ENCODE measurements around the gene CNPY3. TPM values are rescaled to one million over a fixed set of nuclear protein-coding genes. Genes with fewer than 3 reads are reported as not detected.
"Not testable (repeated sequence)": the region's sequence is repeated elsewhere in the genome, so short reads cannot be mapped to it uniquely, and the experiment has no call there.

The CNPY3 gene
- polyA plus RNA-seq, 1 experiment: 39.2 TPM

DNA sequence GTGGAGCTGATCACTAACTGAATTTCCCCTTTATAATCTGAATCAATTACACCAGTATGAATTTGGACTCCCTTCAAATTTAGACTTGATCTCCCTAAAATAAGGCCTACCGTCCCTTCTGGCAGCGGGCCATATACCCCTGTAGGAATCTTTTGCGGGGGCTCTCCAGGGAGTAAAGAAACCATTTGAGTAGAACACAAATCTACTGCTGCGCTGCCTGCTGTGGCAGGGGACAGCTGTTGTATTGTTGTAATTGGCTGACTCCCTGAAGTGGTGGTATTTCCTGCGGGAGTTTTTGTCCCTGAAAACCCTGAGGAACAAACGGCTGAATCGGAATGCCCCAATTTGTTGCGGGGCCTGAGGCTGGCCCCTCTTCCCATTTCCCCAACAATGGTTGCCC, 29.4 kb upstream of the CNPY3 start:
- Histone ChIP-seq H3K9me3 (ENCODE audit: control insufficient read depth, insufficient read depth, low read length) (no peaks in the 10 kb centered on the region), H3K4me3 (ENCODE audit: low read depth, low read length) (no peak overlapping the region), H3K27ac (ENCODE audit: low read depth, low read length) (no peak overlapping the region), H3K27me3 (ENCODE audit: control insufficient read depth, insufficient read depth, low read length) (no peaks in the 10 kb centered on the region)
- POLR2A ChIA-PET: no interaction called here
- CTCF ChIA-PET: interaction anchor here (0.6 to 4.0 kb wide), 7 partner anchors 16 to 240 kb away, joined by 3 to 29 read pairs (median 3); no protein-coding TSS in a partner anchor
- TF ChIP-seq, protein P1, sequence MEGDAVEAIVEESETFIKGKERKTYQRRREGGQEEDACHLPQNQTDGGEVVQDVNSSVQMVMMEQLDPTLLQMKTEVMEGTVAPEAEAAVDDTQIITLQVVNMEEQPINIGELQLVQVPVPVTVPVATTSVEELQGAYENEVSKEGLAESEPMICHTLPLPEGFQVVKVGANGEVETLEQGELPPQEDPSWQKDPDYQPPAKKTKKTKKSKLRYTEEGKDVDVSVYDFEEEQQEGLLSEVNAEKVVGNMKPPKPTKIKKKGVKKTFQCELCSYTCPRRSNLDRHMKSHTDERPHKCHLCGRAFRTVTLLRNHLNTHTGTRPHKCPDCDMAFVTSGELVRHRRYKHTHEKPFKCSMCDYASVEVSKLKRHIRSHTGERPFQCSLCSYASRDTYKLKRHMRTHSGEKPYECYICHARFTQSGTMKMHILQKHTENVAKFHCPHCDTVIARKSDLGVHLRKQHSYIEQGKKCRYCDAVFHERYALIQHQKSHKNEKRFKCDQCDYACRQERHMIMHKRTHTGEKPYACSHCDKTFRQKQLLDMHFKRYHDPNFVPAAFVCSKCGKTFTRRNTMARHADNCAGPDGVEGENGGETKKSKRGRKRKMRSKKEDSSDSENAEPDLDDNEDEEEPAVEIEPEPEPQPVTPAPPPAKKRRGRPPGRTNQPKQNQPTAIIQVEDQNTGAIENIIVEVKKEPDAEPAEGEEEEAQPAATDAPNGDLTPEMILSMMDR (IDR thresholded peaks at IDR 0.05; ENCODE audit: low read depth, low read length): no peak
- DNase-seq (ENCODE audit: low read depth, low spot score): no peak

DNA sequence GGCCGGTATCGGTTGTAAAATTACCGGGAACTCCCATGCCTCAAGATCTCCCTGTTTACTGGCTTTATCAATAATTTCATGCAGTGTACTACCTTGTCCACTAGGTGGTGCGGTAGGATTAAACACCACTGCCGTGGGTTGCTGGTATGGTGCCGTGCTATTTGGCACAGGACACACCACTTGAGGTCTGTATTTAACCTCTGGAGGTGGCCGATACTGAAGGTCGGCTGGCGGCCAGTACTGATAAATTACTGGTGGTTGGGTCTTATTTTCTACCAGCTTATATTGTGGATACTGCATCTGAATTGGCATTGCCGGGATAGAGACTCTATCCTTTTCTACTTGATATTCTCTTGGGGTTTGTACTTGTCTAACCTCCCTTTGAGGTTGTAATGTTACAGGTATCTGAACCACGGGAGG, 27.7 kb upstream of the CNPY3 start:
- H3K27ac ChIP-seq (ENCODE audit: low read depth, low read length): no peak overlapping the region
- H3K9me3 ChIP-seq (ENCODE audit: control insufficient read depth, insufficient read depth, low read length): no peaks in the 10 kb centered on the region
- no peak overlapping the region for H3K4me3 ChIP-seq (ENCODE audit: low read depth, low read length)
- DNase-seq (ENCODE audit: low read depth, low spot score): peak; percentile 62
- TF ChIP-seq, protein P1 (IDR thresholded peaks at IDR 0.05; ENCODE audit: low read depth, low read length): peak; percentile 83
- no peaks in the 10 kb centered on the region for H3K27me3 ChIP-seq (ENCODE audit: control insufficient read depth, insufficient read depth, low read length)
- CTCF ChIA-PET: interaction anchor here (0.6 to 4.0 kb wide), 28 partner anchors 10 to 289 kb away, joined by 3 to 29 read pairs (median 4); partner anchors contain the start of genes CNPY3, KLHDC3, MEA1 and PEX6
- POLR2A ChIA-PET: interaction anchor here (0.5 kb wide), 1 partner anchor 120 kb away, joined by 4 read pairs; the partner anchor contains the start of gene BICRAL

DNA sequence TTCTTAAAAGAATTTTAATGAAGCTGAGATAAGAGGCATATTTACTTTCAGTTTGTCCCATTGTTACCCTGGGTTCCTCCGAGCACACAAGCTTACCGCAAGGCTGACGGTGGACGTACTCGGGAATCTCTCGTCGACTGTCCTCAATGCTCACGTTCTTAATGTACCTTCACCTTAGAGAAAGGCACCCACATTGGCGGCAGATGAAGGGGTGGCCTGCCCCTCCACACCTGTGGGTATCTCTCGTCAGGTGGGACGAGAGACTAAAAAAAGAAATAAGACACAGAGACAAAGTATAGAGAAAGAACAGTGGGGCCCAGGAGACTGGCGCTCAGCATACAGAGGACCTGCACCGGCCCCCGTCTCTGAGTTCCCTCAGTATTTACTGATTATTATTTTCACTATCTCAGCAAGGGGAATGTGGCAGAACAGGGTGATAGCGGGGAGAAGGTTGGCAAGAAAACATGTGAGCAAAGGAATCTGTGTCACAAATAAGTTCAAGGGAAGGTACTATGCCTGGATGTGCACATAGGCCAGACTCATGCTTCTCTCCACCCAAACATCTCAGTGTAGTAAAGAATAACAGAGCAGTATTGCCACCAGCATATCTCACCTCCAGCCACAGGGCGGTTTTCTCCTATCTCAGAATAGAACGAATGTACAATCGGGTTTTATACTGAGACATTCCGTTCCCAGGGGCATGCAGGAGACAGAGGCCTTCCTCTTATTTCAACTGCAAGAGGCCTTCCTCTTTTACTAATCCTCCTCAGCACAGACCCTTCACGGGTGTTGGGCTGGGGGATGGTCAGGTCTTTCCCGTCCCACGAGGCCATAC, 26.6 kb upstream of the CNPY3 start:
- H3K9me3 ChIP-seq (ENCODE audit: control insufficient read depth, insufficient read depth, low read length); POLR2A ChIA-PET; H3K4me3 ChIP-seq (ENCODE audit: low read depth, low read length); DNase-seq (ENCODE audit: low read depth, low spot score); H3K27me3 ChIP-seq (ENCODE audit: control insufficient read depth, insufficient read depth, low read length); H3K27ac ChIP-seq (ENCODE audit: low read depth, low read length): not testable (repeated sequence)
- CTCF ChIA-PET: interaction anchor here (1.2 to 2.0 kb wide), 4 partner anchors 69 to 241 kb away, joined by 3 to 9 read pairs (median 6); no protein-coding TSS in a partner anchor

DNA sequence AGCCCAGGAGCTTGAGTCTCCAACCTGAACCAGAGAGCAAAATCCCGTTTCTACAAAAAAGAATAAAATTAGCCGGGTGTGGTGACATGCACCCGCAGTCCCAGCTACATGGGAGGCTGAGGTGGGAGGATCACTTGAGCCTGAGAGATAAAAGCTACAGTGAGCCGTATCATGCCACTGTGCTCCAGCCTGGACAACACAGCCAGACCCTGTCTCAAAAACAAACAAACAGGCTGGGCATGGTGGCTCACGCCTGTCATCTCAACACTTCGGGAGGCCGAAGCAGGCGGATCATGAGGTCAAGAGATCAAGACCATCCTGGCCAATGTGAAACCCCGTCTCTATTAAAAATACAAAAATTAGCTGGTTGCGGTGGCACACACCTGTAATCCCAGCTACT, 24.8 kb upstream of the CNPY3 start:
- TF ChIP-seq, protein P1 (IDR thresholded peaks at IDR 0.05; ENCODE audit: low read depth, low read length): no peak
- H3K27ac ChIP-seq (ENCODE audit: low read depth, low read length): no peak overlapping the region
- ChIA-PET CTCF (interaction anchor here (0.5 to 0.7 kb wide), 3 partner anchors 42 to 326 kb away, joined by 3 to 10 read pairs (median 4); no protein-coding TSS in a partner anchor), POLR2A (interaction anchor here (0.6 to 1.3 kb wide), 4 partner anchors 80 to 431 kb away, joined by 3 to 6 read pairs (median 4); partner anchors contain the start of gene PPP2R5D)
- H3K4me3 ChIP-seq (ENCODE audit: low read depth, low read length): no peak overlapping the region
- peaks cover 2% of the 10 kb centered on the region for H3K27me3 ChIP-seq (ENCODE audit: control insufficient read depth, insufficient read depth, low read length)
- DNase-seq (ENCODE audit: low read depth, low spot score): no peak
- H3K9me3 ChIP-seq (ENCODE audit: control insufficient read depth, insufficient read depth, low read length): no peaks in the 10 kb centered on the region

DNA sequence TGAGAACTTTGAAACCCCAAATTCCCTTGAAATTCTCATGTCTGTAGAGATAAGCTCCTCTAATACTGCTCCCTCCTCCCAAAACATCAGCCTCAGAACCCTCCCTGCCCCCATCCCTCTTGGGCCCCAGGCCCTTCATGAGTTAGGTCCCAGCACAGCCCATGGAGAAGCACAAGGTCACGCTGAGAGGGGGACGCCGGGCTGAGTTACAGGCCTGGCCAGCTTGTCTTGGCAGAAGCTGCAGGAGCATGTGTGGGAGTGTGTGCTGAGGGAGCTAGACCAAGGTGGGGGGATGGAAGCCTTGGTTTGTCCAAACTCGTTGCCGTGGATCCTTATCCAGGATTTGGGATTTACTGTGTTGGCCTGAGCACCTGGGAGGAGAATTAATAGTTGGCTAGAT, 21.9 kb upstream of the CNPY3 start:
- TF ChIP-seq, protein P1 (IDR thresholded peaks at IDR 0.05; ENCODE audit: low read depth, low read length): no peak
- POLR2A ChIA-PET: no interaction called here
- CTCF ChIA-PET: no interaction called here
- Histone ChIP-seq H3K27me3 (ENCODE audit: control insufficient read depth, insufficient read depth, low read length) (peaks cover 2% of the 10 kb centered on the region), H3K4me3 (ENCODE audit: low read depth, low read length) (no peak overlapping the region), H3K27ac (ENCODE audit: low read depth, low read length) (no peak overlapping the region), H3K9me3 (ENCODE audit: control insufficient read depth, insufficient read depth, low read length) (no peaks in the 10 kb centered on the region; the same call in 1 of the 2 replicates)
- no peak for DNase-seq (ENCODE audit: low read depth, low spot score)

Measured in AG04450 (cell line).